Right ventricle myocardium inferior (tissue), 1 donor: ENCODE measurements around the gene CEMIP. TPM values are rescaled to one million over a fixed set of nuclear protein-coding genes. Genes with fewer than 3 reads are reported as not detected.

Experiments used
- ATAC-seq: fragments of 200-7000 bp; cut with Tn5 transposase; one replicate; pipeline ENCODE4 v1.9.1; 2020; ENCODE audit warnings: mild to moderate bottlenecking, moderate library complexity
- DNase-seq: peaks from one replicate; pipeline ENCODE4 v3.0.0; 2021; ENCODE audit errors: missing footprints
- intact Hi-C: fragments of 100-400 bp; cut with DNase I; formaldehyde crosslinking; loops from one replicate; pipeline ENCODE4 v1.11.0; 2022
- total RNA-seq: library from RNA; stranded (reverse); fragmentation: NEBNext Ultra II Directional; extraction: Animal tissue kit (Norgen Biotek cat#: 25700); gene quantifications from one replicate; pipeline ENCODE4 v1.2.1, GENCODE V29; 2021
- donor health status: DM: no; HTN: yes; CAD: no; lungs with severe emphysema.

The CEMIP gene
- total RNA-seq, 1 donor from 2014 or later = 0.14 TPM

- ATAC-seq = no peak
- intact Hi-C loops = no loop called here
- DNase-seq = no peak
Observed at GRCh38 chr15:80834402-80834801, 55.2 kb downstream of the CEMIP start.

DNA sequence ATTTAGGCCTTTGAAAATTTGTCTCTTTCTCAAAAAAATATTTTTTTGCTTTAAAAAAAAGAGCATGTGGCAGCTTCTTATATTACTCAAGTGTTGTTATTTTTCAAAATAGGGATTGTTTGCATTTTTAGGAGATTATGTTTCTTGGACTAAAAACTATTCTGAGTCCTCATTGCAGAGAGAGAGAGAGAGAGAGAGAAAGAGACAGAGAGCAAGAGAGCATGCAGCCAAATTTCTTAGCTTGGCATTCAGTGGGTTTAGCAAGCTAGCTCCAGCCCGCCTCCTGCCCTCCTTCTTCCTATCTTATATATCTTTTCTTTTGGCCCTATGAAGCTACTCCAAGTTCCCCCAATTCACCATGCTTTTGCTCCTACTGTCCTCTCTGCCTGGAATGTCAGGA lies 55.7 kb downstream of the CEMIP start:
- intact Hi-C loops = no loop called here
- DNase-seq = no peak
- ATAC-seq = no peak

DNA sequence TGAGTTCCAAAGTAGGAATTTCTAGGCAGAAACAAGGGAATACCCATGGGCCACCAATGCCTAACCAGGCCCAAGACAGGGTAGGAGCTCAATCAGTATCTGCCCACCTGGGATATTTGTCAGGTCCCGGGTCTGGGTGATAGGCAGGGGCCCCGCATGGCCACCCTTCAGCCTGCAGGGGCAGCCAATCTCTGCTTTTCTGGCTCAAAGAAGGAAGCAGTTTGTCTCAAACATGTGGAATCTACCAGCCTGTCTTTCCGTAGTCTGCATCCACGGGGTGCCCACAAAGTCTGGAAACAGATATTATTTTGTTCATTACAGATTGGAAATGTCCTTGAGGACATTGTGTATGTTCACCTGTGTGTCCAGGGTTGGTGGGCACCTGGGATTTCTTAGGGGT lies 56.2 kb downstream of the CEMIP start:
- ATAC-seq (no peak), DNase-seq (no peak)
- intact Hi-C loops = no loop called here

GRCh38 chr15:80836223-80836622 lies 57.1 kb downstream of the CEMIP start:
- intact Hi-C loops = no loop called here
- no peak for ATAC-seq
- no peak for DNase-seq

DNA sequence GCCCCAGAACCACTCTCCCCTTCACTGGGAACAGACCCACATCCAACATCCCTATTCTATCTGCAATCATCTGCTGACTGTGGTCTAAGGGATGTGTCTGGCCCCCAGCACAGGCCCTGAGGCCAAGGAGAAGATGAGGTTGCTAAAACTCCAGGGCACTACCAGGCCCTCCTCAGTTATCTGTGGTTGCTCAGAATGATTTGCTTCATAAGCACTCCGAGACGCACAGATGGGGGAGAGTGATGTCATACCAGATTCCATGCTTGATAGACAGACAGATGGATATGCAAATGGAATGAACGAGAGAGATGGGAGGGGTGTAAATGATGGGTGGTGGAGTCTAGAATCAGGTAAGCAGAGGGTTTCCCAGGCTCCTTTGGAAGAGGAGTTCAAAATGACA lies 57.8 kb downstream of the CEMIP start:
- intact Hi-C loops = no loop called here
- no peak for ATAC-seq
- no peak for DNase-seq

GRCh38 chr15:80838012-80838411 lies 58.8 kb downstream of the CEMIP start:
- ATAC-seq (no peak), DNase-seq (no peak)
- intact Hi-C loops = no loop called here

GRCh38 chr15:80838666-80839065 lies 59.5 kb downstream of the CEMIP start:
- no peak for ATAC-seq
- no peak for DNase-seq
- intact Hi-C loops = no loop called here

DNA sequence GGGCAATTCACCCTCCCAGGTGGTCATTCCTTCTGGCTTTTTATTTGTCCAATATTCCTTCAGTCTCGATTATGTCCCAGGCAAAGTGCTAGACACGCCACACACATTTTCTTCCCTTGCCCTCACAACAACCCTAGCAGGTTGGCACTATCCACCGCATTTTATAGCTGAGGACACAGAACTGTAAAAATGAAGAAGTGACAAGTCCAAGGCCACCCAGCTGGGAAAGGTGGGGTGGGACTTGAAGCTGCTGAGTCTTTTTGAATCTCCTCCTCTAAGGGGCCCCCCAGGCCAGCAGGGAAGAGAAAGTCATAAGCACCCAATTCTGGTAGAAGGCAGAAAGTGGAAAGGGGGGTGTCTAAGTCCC lies 60.6 kb downstream of the CEMIP start:
- no peak for DNase-seq
- ATAC-seq = no peak
- intact Hi-C loops = no loop called here

DNA sequence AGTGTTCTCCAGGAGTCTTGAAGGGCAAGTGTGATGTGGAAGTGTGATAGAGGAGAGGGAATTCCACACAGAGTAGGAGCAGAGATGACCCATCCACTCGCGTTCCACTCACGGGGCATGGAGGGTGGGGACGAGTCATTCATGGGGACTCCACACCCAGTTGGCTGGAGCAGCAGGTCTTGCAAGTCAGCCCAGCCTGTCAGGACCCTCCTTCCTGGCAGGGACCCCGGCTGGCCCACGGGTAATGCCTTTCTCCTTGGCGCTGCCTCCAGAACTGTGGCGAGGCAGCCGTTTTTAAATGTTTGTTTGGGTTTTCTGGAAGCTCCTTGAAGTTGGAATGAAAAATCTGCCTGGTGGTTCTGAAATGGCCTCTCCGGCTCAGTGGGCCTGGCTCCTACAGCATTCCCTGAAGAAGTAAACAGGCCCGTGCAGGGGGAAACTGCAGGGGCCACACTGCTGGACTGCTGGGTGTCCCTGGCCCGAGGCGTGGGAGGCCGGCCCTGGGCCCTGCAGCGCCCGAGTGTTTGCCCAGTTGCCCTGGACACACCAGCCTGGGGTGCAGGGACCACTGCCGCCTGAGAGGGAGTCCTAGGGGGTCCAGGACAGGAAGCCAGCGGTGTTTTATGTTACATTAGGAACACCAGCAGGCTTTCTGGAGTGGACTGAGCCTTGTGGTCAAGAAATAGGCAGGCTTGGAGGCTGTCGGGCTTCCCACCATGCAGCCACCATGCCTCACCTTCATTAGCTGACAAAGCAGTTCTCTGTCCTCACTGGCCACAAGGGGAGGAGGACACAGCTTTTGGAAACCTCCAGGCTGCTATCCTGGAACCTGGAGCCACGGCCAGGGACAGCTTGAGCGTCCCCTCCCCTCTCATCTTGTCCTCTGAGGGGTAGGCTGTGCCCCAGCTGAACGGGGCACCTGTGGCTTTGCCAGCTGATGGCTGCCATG lies 61.3 kb downstream of the CEMIP start:
- ATAC-seq (no peak), DNase-seq (no peak)
- intact Hi-C loops = no loop called here

DNA sequence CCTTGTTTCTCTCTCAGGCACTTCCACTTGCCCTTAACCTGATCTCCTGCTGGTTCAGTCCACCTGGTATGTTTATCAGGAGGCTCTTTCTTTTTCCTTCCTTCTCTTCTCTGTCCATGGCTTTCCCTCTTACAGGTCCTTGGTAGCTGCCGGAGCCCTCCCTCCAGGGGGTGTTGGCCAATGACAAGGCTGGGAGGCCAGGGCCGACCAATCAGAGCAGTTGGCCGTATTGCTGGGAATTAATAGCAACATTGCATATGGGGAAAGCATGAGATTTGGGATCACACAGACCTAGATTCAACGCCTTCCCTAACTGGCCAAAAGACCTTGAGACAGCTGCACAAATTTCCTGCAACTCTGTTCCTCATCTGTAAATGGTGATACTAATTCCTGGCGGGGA lies 62.4 kb downstream of the CEMIP start:
- DNase-seq = no peak
- intact Hi-C loops = no loop called here
- ATAC-seq = no peak

GRCh38 chr15:80844011-80844732 lies 65.0 kb downstream of the CEMIP start:
- intact Hi-C loops = no loop called here
- DNase-seq = no peak
- no peak for ATAC-seq

DNA sequence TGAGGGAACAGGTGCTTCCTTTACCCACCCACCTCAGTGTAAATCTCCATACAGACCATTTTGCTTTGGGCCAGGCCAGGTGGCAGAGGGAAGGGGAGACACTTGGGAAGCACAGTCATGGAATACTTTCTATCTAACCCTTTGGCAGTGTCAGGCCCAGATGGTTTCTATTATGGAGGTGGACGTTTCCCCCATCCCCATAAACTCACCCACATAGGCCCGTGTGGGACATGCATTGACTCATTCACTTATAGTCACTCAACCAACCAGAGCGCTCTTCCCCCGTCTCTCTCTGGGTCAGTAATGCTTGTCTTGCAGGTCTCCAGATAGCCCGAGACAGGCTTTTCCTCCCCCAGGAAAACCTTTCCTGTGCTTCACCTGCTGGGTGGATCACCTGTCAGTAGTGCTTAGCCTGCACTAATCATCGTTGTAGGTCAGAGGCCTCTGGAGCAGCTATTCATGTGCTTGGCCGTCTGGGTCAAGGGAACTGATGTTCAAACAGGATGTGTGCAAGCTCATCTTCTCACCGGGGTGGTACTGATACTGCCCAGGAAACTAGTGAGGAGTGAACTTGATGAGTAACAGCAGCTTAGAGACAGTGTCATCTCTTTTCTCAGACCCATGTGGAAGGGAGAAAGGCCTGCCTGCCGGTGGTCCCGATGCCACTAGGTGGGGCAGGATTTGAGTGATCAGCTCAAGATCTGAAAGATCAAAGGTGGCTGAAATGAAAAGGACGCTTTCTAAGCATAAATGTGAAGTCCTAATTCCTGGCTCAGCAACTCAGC lies 67.1 kb downstream of the CEMIP start:
- intact Hi-C loops = no loop called here
- no peak for ATAC-seq
- no peak for DNase-seq

DNA sequence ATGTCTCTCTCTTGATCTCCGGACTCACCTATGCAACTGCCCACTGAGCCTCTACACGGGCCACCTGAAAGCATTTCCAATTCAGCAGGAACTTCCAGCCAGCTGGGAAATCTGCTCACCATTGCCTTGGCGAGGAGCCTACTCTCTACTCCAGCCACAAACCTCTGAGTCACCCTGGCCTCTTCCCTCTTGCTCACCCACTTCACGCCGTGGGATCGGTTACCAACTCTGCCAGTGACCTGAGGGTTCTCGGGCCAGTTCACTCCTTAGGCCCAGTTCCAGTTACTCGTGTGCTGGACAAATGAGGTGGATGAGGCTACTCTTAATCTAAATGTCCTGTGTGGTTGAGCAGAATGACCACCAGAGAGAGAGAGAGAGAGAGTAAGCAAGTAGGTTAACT lies 70.1 kb downstream of the CEMIP start:
- intact Hi-C loops = no loop called here
- DNase-seq (no peak), ATAC-seq (no peak)

GRCh38 chr15:80850941-80851451 lies 71.8 kb downstream of the CEMIP start:
- intact Hi-C loops = no loop called here
- ATAC-seq (no peak), DNase-seq (no peak)

DNA sequence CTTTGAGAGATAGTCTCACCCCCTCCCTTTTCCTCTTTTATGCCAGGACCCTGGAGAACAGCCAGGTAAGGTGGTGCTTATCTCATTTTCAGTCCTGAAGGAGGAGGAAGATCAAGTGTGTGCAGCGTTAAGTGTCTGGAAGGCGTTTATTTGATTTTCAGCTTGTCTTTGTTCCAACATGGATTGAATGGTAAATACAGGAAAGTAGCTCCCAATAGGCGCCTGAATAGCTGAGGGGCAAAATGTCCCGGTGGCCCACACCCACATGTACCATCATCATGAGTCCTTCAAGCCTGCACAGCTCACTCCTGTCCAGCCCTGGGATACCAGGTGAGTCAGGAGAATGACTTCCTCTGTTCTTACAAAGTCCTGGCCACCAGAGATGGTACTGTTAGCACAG lies 73.5 kb downstream of the CEMIP start:
- ATAC-seq (no peak), DNase-seq (no peak)
- intact Hi-C loops = no loop called here

GRCh38 chr15:80854104-80854503 lies 74.9 kb downstream of the CEMIP start:
- DNase-seq (no peak), ATAC-seq (peak; percentile 42)
- intact Hi-C loops = no loop called here

DNA sequence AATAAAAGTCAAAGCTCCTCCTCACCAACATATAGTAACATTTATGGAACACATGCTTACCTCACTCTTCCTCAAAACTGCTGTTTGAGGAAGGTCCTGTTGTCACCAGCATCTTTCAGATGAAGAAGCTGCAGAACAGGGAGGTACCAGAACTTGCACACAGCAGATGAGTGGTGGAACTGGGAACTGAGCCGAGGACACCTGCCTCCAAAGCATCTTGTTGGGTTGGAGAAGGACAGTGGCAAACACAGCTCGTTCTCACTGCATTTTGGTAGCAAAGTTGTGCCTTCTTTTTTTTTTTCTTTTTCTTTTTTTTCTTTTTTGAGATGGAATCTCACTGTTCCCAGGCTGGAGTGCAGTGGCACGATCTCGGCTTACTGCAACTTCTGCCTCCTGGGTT lies 76.0 kb downstream of the CEMIP start:
- DNase-seq (no peak), ATAC-seq (no peak)
- intact Hi-C loops = no loop called here

GRCh38 chr15:80856400-80856799 lies 77.2 kb downstream of the CEMIP start:
- intact Hi-C loops = no loop called here
- ATAC-seq (no peak), DNase-seq (no peak)

GRCh38 chr15:80856809-80857377 lies 77.7 kb downstream of the CEMIP start:
- ATAC-seq = peak; percentile 85
- DNase-seq = no peak
- intact Hi-C loops = no loop called here
